IMR-90 (cell line): ENCODE measurements around the gene ABCC8. TPM values are rescaled to one million over a fixed set of nuclear protein-coding genes. Genes with fewer than 3 reads are reported as not detected.

Experiments used
- ATAC-seq: fragments of 200-7000 bp; cut with Tn5 transposase; 2 replicates; pipeline ENCODE4 v1.9.1; 2020; ENCODE audit warnings: low read depth, mild to moderate bottlenecking, moderate library complexity
- BruUV-seq: library from RNA; stranded (reverse); fragments of 400-500 nt; replicated peaks from 2 replicates; lab custom pipeline; 2021; lab: Mats Ljungman, UMichigan
- CTCF ChIA-PET: fragments of 300-600 bp; formaldehyde crosslinking; extraction: SDS; loops from one replicate; lab custom pipeline; 2021; ENCODE audit warnings: antibody characterized with exemption; lab: Yijun Ruan, JAX
- POLR2A ChIA-PET: fragments of 300-600 bp; sonication (Branson Sonifier 250); formaldehyde crosslinking; loops from one replicate; lab custom pipeline; 2022; ENCODE audit warnings: antibody characterized with exemption; ENCODE audit not compliant: unreplicated experiment; lab: Charles Lee
- DNase-seq: peaks from one replicate; pipeline ENCODE4 v3.0.0; 2013
- H2AFZ ChIP-seq: replicated peaks from 2 replicates; pipeline ENCODE3; 2013; ENCODE audit warnings: low read length, mild to moderate bottlenecking; ENCODE audit not compliant: poor library complexity
- H2AK5ac ChIP-seq: 2 replicates; pipeline ENCODE4 v1.6.1; 2013; ENCODE audit warnings: low read depth, low read length, inconsistent platforms
- H2AK9ac ChIP-seq: replicated peaks from 2 replicates; pipeline ENCODE3; 2013; ENCODE audit warnings: mild to moderate bottlenecking, low read depth, low read length, moderate library complexity; ENCODE audit not compliant: poor library complexity
- H2BK120ac ChIP-seq: 2 replicates; pipeline ENCODE4 v1.6.1; 2013; ENCODE audit warnings: low read depth, low read length, inconsistent platforms
- H2BK15ac ChIP-seq: 3 replicates; pipeline ENCODE4 v1.6.1; 2013; ENCODE audit warnings: low read depth, low read length, inconsistent platforms
- H2BK20ac ChIP-seq: 2 replicates; pipeline ENCODE4 v1.6.1; 2013; ENCODE audit warnings: low read depth, mild to moderate bottlenecking, inconsistent platforms, low read length, moderate library complexity
- H2BK5ac ChIP-seq: 2 replicates; pipeline ENCODE4 v1.6.1; 2013; ENCODE audit warnings: mild to moderate bottlenecking, low read depth, low read length, inconsistent platforms; ENCODE audit not compliant: poor library complexity, severe bottlenecking
- H3K14ac ChIP-seq: replicated peaks from 2 replicates; pipeline ENCODE4 v1.6.1; 2013; ENCODE audit warnings: low read depth, low read length, inconsistent platforms
- H3K18ac ChIP-seq: 2 replicates; pipeline ENCODE4 v1.6.1; 2013; ENCODE audit warnings: low read depth, low read length, control low read depth
- H3K23ac ChIP-seq: 2 replicates; pipeline ENCODE4 v1.6.1; 2013; ENCODE audit warnings: low read depth, low read length, inconsistent platforms
- H3K27ac ChIP-seq: 2 replicates; pipeline ENCODE4 v1.5.1; 2013; ENCODE audit warnings: mild to moderate bottlenecking, control low read depth, low read length; ENCODE audit not compliant: insufficient read depth
- H3K27me3 ChIP-seq: 2 replicates; pipeline ENCODE4 v1.6.1; 2013; ENCODE audit warnings: low read length; ENCODE audit not compliant: control insufficient read depth, insufficient read depth
- H3K36me3 ChIP-seq: 2 replicates; pipeline ENCODE4 v1.6.1; 2013; ENCODE audit warnings: low read length, mixed read lengths; ENCODE audit not compliant: control insufficient read depth, insufficient read depth
- H3K4ac ChIP-seq: 2 replicates; pipeline ENCODE4 v1.6.1; 2013; ENCODE audit warnings: low read depth, low read length, inconsistent platforms
- H3K4me1 ChIP-seq: 2 replicates; pipeline ENCODE4 v1.6.1; 2013; ENCODE audit warnings: low read length, mixed read lengths; ENCODE audit not compliant: control insufficient read depth, insufficient read depth
- H3K4me2 ChIP-seq: 2 replicates; pipeline ENCODE4 v1.6.1; 2013; ENCODE audit warnings: low read depth, mild to moderate bottlenecking, control low read depth, low read length, moderate library complexity
- H3K4me3 ChIP-seq: 2 replicates; pipeline ENCODE4 v1.5.1; 2013; ENCODE audit warnings: low read depth, mild to moderate bottlenecking, control low read depth, low read length, moderate library complexity; ENCODE audit not compliant: insufficient read depth
- H3K56ac ChIP-seq: 2 replicates; pipeline ENCODE4 v1.6.1; 2013; ENCODE audit warnings: low read length, inconsistent platforms; ENCODE audit not compliant: insufficient read depth; ENCODE audit errors: extremely low read depth
- H3K79me1 ChIP-seq, 2 experiments: 2 replicates each; pipeline ENCODE4 v1.6.1; 2013; ENCODE audit warnings: low read length in 2 of 2, inconsistent platforms in 1 of 2, low read depth in 1 of 2
- H3K9ac ChIP-seq: 2 replicates; pipeline ENCODE4 v1.6.1; 2013; ENCODE audit warnings: low read depth, low read length, control low read depth
- H3K9me1 ChIP-seq: 2 replicates; pipeline ENCODE4 v1.6.1; 2013; ENCODE audit warnings: low read length, inconsistent platforms; ENCODE audit not compliant: insufficient read depth
- H3K9me3 ChIP-seq: 2 replicates; pipeline ENCODE4 v1.6.1; 2013; ENCODE audit warnings: low read length; ENCODE audit not compliant: control insufficient read depth, insufficient read depth
- H4K20me1 ChIP-seq: 2 replicates; pipeline ENCODE4 v1.6.1; 2013; ENCODE audit warnings: low read length, inconsistent platforms; ENCODE audit not compliant: insufficient read depth
- H4K5ac ChIP-seq: 2 replicates; pipeline ENCODE4 v1.6.1; 2013; ENCODE audit warnings: mild to moderate bottlenecking, low read depth, low read length, control low read depth
- H4K8ac ChIP-seq, 2 experiments: 2 replicates each; pipeline ENCODE4 v1.6.1; 2013; ENCODE audit warnings: low read depth in 2 of 2, low read length in 2 of 2, control low read depth in 1 of 2, inconsistent platforms in 1 of 2
- H4K91ac ChIP-seq: 2 replicates; pipeline ENCODE4 v1.6.1; 2013; ENCODE audit warnings: low read depth, low read length, inconsistent platforms; ENCODE audit not compliant: insufficient read depth
- CHD1 ChIP-seq: IDR thresholded peaks from 2 replicates; pipeline ENCODE4 v1.6.1; 2012; ENCODE audit warnings: low read depth, low read length, improper control_type of control experiment
- CTCF ChIP-seq: conservative IDR thresholded peaks from 2 replicates; pipeline ENCODE4 v1.5.1; 2012; ENCODE audit warnings: mild to moderate bottlenecking, low read depth, low read length, improper control_type of control experiment
- MAFK ChIP-seq: IDR thresholded peaks from 2 replicates; pipeline ENCODE4 v1.6.1; 2012; ENCODE audit warnings: low read depth, low read length, improper control_type of control experiment
- MAZ ChIP-seq: IDR thresholded peaks from 2 replicates; pipeline ENCODE4 v1.6.1; 2012; ENCODE audit warnings: low read depth, mild to moderate bottlenecking, low read length, improper control_type of control experiment, moderate library complexity, borderline replicate concordance
- NFE2L2 ChIP-seq: fragments of 150-350 bp; IDR thresholded peaks from 2 replicates; pipeline ENCODE4 v1.6.1; 2016; ENCODE audit warnings: low read depth, mild to moderate bottlenecking, low read length
- RAD21 ChIP-seq: IDR thresholded peaks from 2 replicates; pipeline ENCODE4 v1.6.1; 2012; ENCODE audit warnings: low read length, improper control_type of control experiment
- RCOR1 ChIP-seq: IDR thresholded peaks from 2 replicates; pipeline ENCODE4 v1.6.1; 2012; ENCODE audit warnings: mild to moderate bottlenecking, low read length, improper control_type of control experiment; ENCODE audit not compliant: insufficient replicate concordance
- SMC3 ChIP-seq: fragments of 150-350 bp; IDR thresholded peaks from 2 replicates; pipeline ENCODE4 v1.6.1; 2016; ENCODE audit warnings: low read depth, mild to moderate bottlenecking, antibody characterized with exemption, low read length, moderate library complexity
- WGBS, 2 experiments: methylation state at CpG; one replicate each; pipeline versions ENCODE4 v1.1.5 to v1.1.7; 2013; ENCODE audit warnings: missing lambda C conversion rate in 2 of 2; ENCODE audit not compliant: insufficient read length in 1 of 2; ENCODE audit errors: extremely low coverage in 2 of 2; 5-methylcytosine and 5-hydroxymethylcytosine counted together
- dilution Hi-C: fragments of 300-500 bp; cut with HindIII; formaldehyde crosslinking; loops from one replicate; pipeline ENCODE4 v1.14.3; 2018; ENCODE audit warnings: low sequenced_read_pairs; ENCODE audit not compliant: unreplicated experiment
- in situ Hi-C: fragments of 300-500 bp; cut with MboI; formaldehyde crosslinking; loops from 3 replicates; pipeline ENCODE4 v1.14.3; 2019; ENCODE audit warnings: low sequenced_read_pairs, inconsistent platforms, mixed read lengths
- intact Hi-C: fragments of 100-400 bp; cut with micrococcal nuclease; formaldehyde crosslinking; loops from 2 replicates; pipeline ENCODE4 v1.10.0; 2022
- polyA plus RNA-seq, 3 experiments: library from polyadenylated mRNA; depleted of rRNA; stranded (reverse); fragments of >200 nt; gene quantifications; 2 replicates each; pipeline ENCODE4 v1.2.3, GENCODE V29; 2012; ENCODE audit warnings: low replicate concordance in 1 of 3
- total RNA-seq: library from RNA; depleted of rRNA; stranded (reverse); fragments of >200 nt; gene quantifications from 2 replicates; pipeline ENCODE4 v1.2.3, GENCODE V29; 2012

ABCC8 gene
- total and polyA plus RNA-seq, 2 of the 4 experiments (the other 2 are of a cell fraction): not detected

GRCh38 chr11:17353821-17354600 lies 122.6 kb downstream of the ABCC8 start:
- no peaks in the 10 kb centered on the region for H3K9me3 ChIP-seq
- H2BK15ac ChIP-seq: no peak overlapping the region
- TSS peak; percentile 4 for BruUV-seq
- peak overlapping the region; percentile 4; the same call in 1 of the 2 replicates for H3K18ac ChIP-seq
- peaks cover 2% of the 10 kb centered on the region for H3K4me1 ChIP-seq
- H3K4ac ChIP-seq: peak overlapping the region; percentile 60
- H4K20me1 ChIP-seq: no peaks in the 10 kb centered on the region
- 0 out of 2 replicates have a peak overlapping the region, but pooled peaks have one; percentile 36 for H4K91ac ChIP-seq
- TF ChIP-seq CTCF: no peak
- no peak for TF ChIP-seq RCOR1
- no peak for TF ChIP-seq NFE2L2
- TF ChIP-seq RAD21: no peak
- TF ChIP-seq SMC3: no peak
- no peak for TF ChIP-seq MAFK
- TF ChIP-seq CHD1: no peak
- no peak for TF ChIP-seq MAZ
- no peak overlapping the region for H2BK20ac ChIP-seq
- dilution Hi-C loops: no loop called here
- peak overlapping the region; percentile 18; the same call in 1 of the 2 replicates for H2BK120ac ChIP-seq
- H2AFZ ChIP-seq: peak overlapping the region; percentile 93
- no peaks in the 10 kb centered on the region for H3K9me1 ChIP-seq
- ChIA-PET CTCF (interaction anchor here (0.6 to 3.3 kb wide), 8 partner anchors 9 to 174 kb away, joined by 3 to 9 read pairs (median 4); no protein-coding TSS in a partner anchor), POLR2A (interaction anchor here (0.6 kb wide), 2 partner anchors 10 to 149 kb away, joined by 3 to 4 read pairs; no protein-coding TSS in a partner anchor)
- H3K27ac ChIP-seq: peak overlapping the region; percentile 59; the same call in 1 of the 2 replicates
- H3K79me1 ChIP-seq: peaks cover 0 to 4% of the 10 kb centered on the region in 2 experiments; a peak in 1 of 4 replicates
- peak overlapping the region; percentile 74 for H2AK9ac ChIP-seq
- H3K27me3 ChIP-seq: no peaks in the 10 kb centered on the region
- peak overlapping the region; percentile 93 for H3K4me2 ChIP-seq
- peak overlapping the region; percentile 47 for H2BK5ac ChIP-seq
- DNase-seq: no peak
- intact Hi-C loops: loop anchor here (1.0 to 5.0 kb wide), 3 partner anchors 77 to 150 kb away; partner anchors contain the start of gene NUCB2
- H3K36me3 ChIP-seq: peaks cover 1% of the 10 kb centered on the region
- H3K14ac ChIP-seq: peak overlapping the region; percentile 87; the same call in 1 of the 2 replicates
- 40% methylated on average over 3 of the region's 15 CpGs; no CpG with 5 or more reads in 1 of the 2 experiments for WGBS, 2 experiments
- peak overlapping the region; percentile 69 for H3K9ac ChIP-seq
- peak overlapping the region; percentile 7 to 71; a peak in 3 of 4 replicates for H4K8ac ChIP-seq
- H3K23ac ChIP-seq: no peak overlapping the region; the same call in 1 of the 2 replicates
- no peak overlapping the region for H2AK5ac ChIP-seq
- no peak for ATAC-seq
- H3K56ac ChIP-seq: peak overlapping the region; percentile 74
- in situ Hi-C loops: no loop called here
- 0 out of 2 replicates have a peak overlapping the region, but pooled peaks have one; percentile 38 for H4K5ac ChIP-seq
- peak overlapping the region; percentile 74 for H3K4me3 ChIP-seq
